Endothelial cell of umbilical vein (primary cell): ENCODE results near the gene TOR1AIP1. TPM values are rescaled to one million over a fixed set of nuclear protein-coding genes. Genes with fewer than 3 reads are reported as not detected.

ENCODE experiments used
- BruUV-seq: library from RNA; stranded (reverse); fragments of 400-500 nt; replicated peaks from 2 replicates; lab custom pipeline; 2021; lab: Mats Ljungman, UMichigan
- CTCF ChIA-PET: fragments of 300-600, 350-600 bp; sonication (Branson Sonifier 250); formaldehyde crosslinking; loops from one replicate; lab custom pipeline; 2021; ENCODE audit warnings: antibody characterized with exemption, inconsistent platforms; lab: Charles Lee
- POLR2A ChIA-PET: fragments of 300-600, 350-600 bp; sonication (Branson Sonifier 250); formaldehyde crosslinking; loops from one replicate; lab custom pipeline; 2021; ENCODE audit warnings: antibody characterized with exemption, inconsistent platforms; lab: Charles Lee
- DNase-seq: peaks from one replicate; pipeline ENCODE4 v3.0.0-alpha.2; 2011; ENCODE audit warnings: low read depth, low spot score
- FAIRE-seq: peaks from 2 replicates; lab custom pipeline; 2011; peaks lifted over from hg19 to GRCh38; lab: Jason Lieb, UNC
- H2AFZ ChIP-seq: 2 replicates; pipeline ENCODE4 v1.6.0; 2012; ENCODE audit warnings: low read depth, low read length, control low read depth, inconsistent platforms
- H3K27ac ChIP-seq: 2 replicates; pipeline ENCODE4 v1.5.1; 2011; ENCODE audit warnings: low read depth, mild to moderate bottlenecking, control low read depth, low read length, moderate library complexity; ENCODE audit not compliant: insufficient read depth
- H3K27me3 ChIP-seq, 2 experiments: 2 replicates each; pipeline versions ENCODE4 v1.6.0 to v1.6.1; 2011; ENCODE audit warnings: low read length in 2 of 2, mixed read lengths in 1 of 2; ENCODE audit not compliant: control insufficient read depth in 2 of 2, insufficient read depth in 2 of 2
- H3K36me3 ChIP-seq, 2 experiments: 2 replicates in 1 of 2; 3 replicates in 1 of 2; pipeline ENCODE4 v1.5.1; 2011; ENCODE audit warnings: low read length in 2 of 2, mild to moderate bottlenecking in 1 of 2, moderate library complexity in 1 of 2; ENCODE audit not compliant: control insufficient read depth in 2 of 2, insufficient read depth in 2 of 2; ENCODE audit errors: extremely low read depth in 1 of 2
- H3K4me1 ChIP-seq: 3 replicates; pipeline ENCODE4 v1.5.1; 2011; ENCODE audit warnings: mild to moderate bottlenecking, low read length; ENCODE audit not compliant: control insufficient read depth, insufficient read depth; ENCODE audit errors: extremely low read depth
- H3K4me2 ChIP-seq: 2 replicates; pipeline ENCODE4 v1.6.1; 2011; ENCODE audit warnings: low read length, control low read depth, mixed read lengths; ENCODE audit not compliant: insufficient read depth
- H3K4me3 ChIP-seq, 3 experiments: fragments of 200-600 bp in 1 of 3; sonication (generic), shearing (Covaris generic) in 1 of 3; replicated peaks in 1 of 3; 2 replicates each; pipeline ENCODE4 v1.5.1; 2011 to 2016; ENCODE audit warnings: control low read depth in 3 of 3, low read length in 3 of 3, mild to moderate bottlenecking in 2 of 3, inconsistent platforms in 1 of 3, low read depth in 1 of 3, moderate library complexity in 1 of 3; ENCODE audit not compliant: insufficient read depth in 1 of 3
- H3K79me2 ChIP-seq: 2 replicates; pipeline ENCODE4 v1.6.0; 2012; ENCODE audit warnings: low read length, inconsistent platforms; ENCODE audit not compliant: control insufficient read depth, insufficient read depth
- H3K9ac ChIP-seq: replicated peaks from 2 replicates; pipeline ENCODE3; 2011; ENCODE audit warnings: low read length, control low read depth; ENCODE audit not compliant: insufficient read depth; ENCODE audit errors: extremely low read depth
- H3K9me1 ChIP-seq: replicated peaks from 3 replicates; pipeline ENCODE4 v1.6.0; 2011; ENCODE audit warnings: mild to moderate bottlenecking, low read length; ENCODE audit not compliant: control insufficient read depth, insufficient read depth; ENCODE audit errors: extremely low read depth
- H3K9me3 ChIP-seq: replicated peaks from 2 replicates; pipeline ENCODE4 v1.5.1; 2012; ENCODE audit warnings: low read length, inconsistent platforms; ENCODE audit not compliant: control insufficient read depth, insufficient read depth
- H4K20me1 ChIP-seq: replicated peaks from 2 replicates; pipeline ENCODE3; 2011; ENCODE audit warnings: mild to moderate bottlenecking, low read length; ENCODE audit not compliant: control insufficient read depth, insufficient read depth; ENCODE audit errors: extremely low read depth
- CTCF ChIP-seq, 2 donors: IDR thresholded peaks; 1 replicate in 1 of 2; 2 replicates in 1 of 2; pipeline ENCODE4 v1.5.1; 2011; ENCODE audit warnings: low read length in 2 of 2, mild to moderate bottlenecking in 2 of 2, moderate library complexity in 2 of 2, control low read depth in 1 of 2, inconsistent platforms in 1 of 2, low read depth in 1 of 2; ENCODE audit not compliant: insufficient read depth in 1 of 2; ENCODE audit errors: extremely low read depth in 1 of 2
- EZH2 ChIP-seq: IDR thresholded peaks from 2 replicates; pipeline ENCODE4 v1.6.1; 2012; ENCODE audit warnings: borderline replicate concordance, low read depth, mild to moderate bottlenecking, moderate library complexity, low read length, inconsistent platforms; ENCODE audit not compliant: severe bottlenecking
- FOS ChIP-seq: IDR thresholded peaks from 2 replicates; pipeline ENCODE4 v1.6.1; 2011; ENCODE audit warnings: mild to moderate bottlenecking, low read length, moderate library complexity, borderline replicate concordance; ENCODE audit not compliant: insufficient read depth
- GATA2 ChIP-seq: IDR thresholded peaks from 2 replicates; pipeline ENCODE4 v1.7.0; 2011; ENCODE audit warnings: low read depth, mild to moderate bottlenecking, moderate library complexity, mixed read lengths, low read length; ENCODE audit not compliant: insufficient read length, insufficient read depth
- JUN ChIP-seq: IDR thresholded peaks from 2 replicates; pipeline ENCODE4 v1.6.1; 2011; ENCODE audit warnings: borderline replicate concordance, low read depth; ENCODE audit not compliant: insufficient read length, insufficient read depth
- MYC ChIP-seq: IDR thresholded peaks from one replicate; pipeline ENCODE4 v1.6.1; 2011; ENCODE audit warnings: mild to moderate bottlenecking, low read depth, low read length
- POLR2A ChIP-seq: IDR thresholded peaks from 2 replicates; pipeline ENCODE4 v1.6.1; 2012; ENCODE audit warnings: low read depth, mild to moderate bottlenecking, control low read depth, low read length
- dilution Hi-C: fragments of 300-500 bp; cut with MboI; formaldehyde crosslinking; loops from one replicate; pipeline ENCODE4 v1.15.0; 2019; ENCODE audit warnings: low sequenced_read_pairs; ENCODE audit not compliant: extremely low pct_ligation_motif_present
- intact Hi-C: fragments of 100-400 bp; cut with micrococcal nuclease; formaldehyde crosslinking; loops from one replicate; pipeline ENCODE4 v1.10.0; 2022
- polyA plus RNA-seq, 4 experiments: library from polyadenylated mRNA; depleted of rRNA in 3 of 4; stranded (reverse) in 3 of 4; unstranded in 1 of 4; fragments of >200 nt; gene quantifications; 2 replicates each; pipeline versions ENCODE4 v1.2.1 to v1.2.3, GENCODE V29; 2011 to 2012; ENCODE audit warnings: missing spikeins in 1 of 4
- total RNA-seq: library from RNA; stranded (reverse); gene quantifications from 2 replicates; pipeline ENCODE4 v1.2.3, GENCODE V29; 2021
- TF ChIP-seq, protein P1 (sequence below): IDR thresholded peaks from 2 replicates; pipeline ENCODE4 v1.6.1; 2011; ENCODE audit not compliant: insufficient read depth, insufficient read length

The TOR1AIP1 gene
- total and polyA plus RNA-seq, 2 donors (not counting 3 experiments of a cell fraction or from before 2014, with no cell fraction given) = 12.0 to 28.8 TPM

GRCh38 chr1:179952186-179952585, 70.1 kb downstream of the TOR1AIP1 start:
- dilution Hi-C loops = no loop called here
- Histone ChIP-seq H3K4me2 (no peak overlapping the region), H3K27me3 (no peaks in the 10 kb centered on the region), H3K4me1 (peaks cover 25% of the 10 kb centered on the region), H3K9me3 (no peaks in the 10 kb centered on the region), H3K9me1 (no peaks in the 10 kb centered on the region), H3K79me2 (peaks cover 22% of the 10 kb centered on the region), H3K4me3 (no peak overlapping the region), H3K27ac (no peak overlapping the region), H2AFZ (no peak overlapping the region), H3K36me3 (no peaks in the 10 kb centered on the region), H4K20me1 (no peaks in the 10 kb centered on the region), H3K9ac (no peak overlapping the region)
- intact Hi-C loops = no loop called here
- ChIA-PET POLR2A (no interaction called here), CTCF (no interaction called here)
- TF ChIP-seq EZH2 = no peak
- no peak for TF ChIP-seq POLR2A
- TF ChIP-seq, protein P1, sequence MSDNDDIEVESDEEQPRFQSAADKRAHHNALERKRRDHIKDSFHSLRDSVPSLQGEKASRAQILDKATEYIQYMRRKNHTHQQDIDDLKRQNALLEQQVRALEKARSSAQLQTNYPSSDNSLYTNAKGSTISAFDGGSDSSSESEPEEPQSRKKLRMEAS = no peak
- no peak for TF ChIP-seq JUN
- TF ChIP-seq MYC = no peak
- FAIRE-seq (no peak), DNase-seq (no peak)
- BruUV-seq = no TSS peak

DNA sequence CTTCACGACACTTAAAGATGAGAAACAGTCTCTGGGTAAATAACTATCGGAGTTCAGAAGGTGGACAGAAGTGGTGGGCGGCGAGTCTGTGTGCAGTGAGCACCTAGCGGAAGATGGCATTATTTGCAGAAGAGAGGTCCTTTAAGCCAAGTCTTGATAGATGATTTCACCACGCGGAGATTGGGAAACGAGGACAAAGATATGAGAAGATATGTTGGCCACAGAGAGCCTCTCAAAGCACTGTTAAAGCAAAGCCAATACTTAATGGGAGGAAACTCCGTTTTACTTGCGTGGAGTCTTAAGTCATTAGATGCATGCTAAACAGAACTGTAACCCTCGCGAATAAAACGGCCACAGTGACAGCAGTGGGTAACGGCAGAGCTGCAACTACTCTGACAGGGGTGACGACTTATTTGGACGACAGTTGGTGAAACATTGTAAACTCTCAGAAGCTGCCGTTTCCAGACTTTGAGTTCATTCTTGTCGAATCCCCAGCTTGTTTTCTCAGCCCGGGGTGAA, 71.9 kb downstream of the TOR1AIP1 start:
- intact Hi-C loops = loop anchor here (1.0 kb wide), 4 partner anchors 72 to 214 kb away; partner anchors contain the start of genes QSOX1 and TOR1AIP1
- peak overlapping the region; percentile 53 for H3K9ac ChIP-seq
- peaks cover 22% of the 10 kb centered on the region for H3K4me1 ChIP-seq
- FAIRE-seq (no peak), DNase-seq (no peak)
- TF ChIP-seq CTCF (IDR thresholded peaks at IDR 0.05; ENCODE audit: extremely low read depth in 1 of 2, insufficient read depth in 1 of 2, low read depth in 1 of 2, low read length in 2 of 2) (peak; percentile 12 to 32), JUN (no peak), GATA2 (no peak), FOS (no peak), POLR2A (no peak)
- H3K9me1 ChIP-seq = no peaks in the 10 kb centered on the region
- peaks cover 2% of the 10 kb centered on the region for H4K20me1 ChIP-seq
- H3K27ac ChIP-seq = peak overlapping the region; percentile 7
- H3K9me3 ChIP-seq = no peaks in the 10 kb centered on the region
- BruUV-seq = TSS peak; percentile 88
- dilution Hi-C loops = no loop called here
- H3K4me2 ChIP-seq = peak overlapping the region; percentile 74
- ChIA-PET CTCF (interaction anchor here (0.7 to 1.5 kb wide), 8 partner anchors 13 to 215 kb away, joined by 3 to 4 read pairs (median 3); no protein-coding TSS in a partner anchor), POLR2A (interaction anchor here (0.5 to 1.0 kb wide), 3 partner anchors 71 to 399 kb away, joined by 3 to 5 read pairs (median 4); partner anchors contain the start of gene QSOX1)
- peak overlapping the region; percentile 10 to 95 (median 63) for H3K4me3 ChIP-seq
- peaks cover 35% of the 10 kb centered on the region for H3K79me2 ChIP-seq
- peak overlapping the region; percentile 94 for H2AFZ ChIP-seq
- H3K36me3 ChIP-seq = no peaks in the 10 kb centered on the region
- no peaks in the 10 kb centered on the region for H3K27me3 ChIP-seq
